Fibroblast of skin of right biceps (primary cell): Measurements from ENCODE around the gene CNNM1.

Experiments used
- DNase-seq: peaks from one replicate; pipeline ENCODE4 v3.0.0-alpha.2; 2013

CNNM1 gene

DNA sequence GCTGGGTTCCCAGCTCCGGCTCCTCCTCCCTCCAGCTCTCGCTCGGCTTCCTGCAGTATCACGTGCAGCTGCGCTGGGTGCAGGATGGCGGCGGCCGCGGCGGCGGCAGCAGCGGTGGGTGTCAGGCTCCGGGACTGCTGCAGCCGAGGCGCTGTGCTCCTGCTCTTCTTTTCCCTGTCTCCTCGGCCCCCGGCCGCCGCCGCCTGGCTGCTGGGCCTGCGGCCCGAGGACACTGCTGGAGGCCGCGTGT, at the start of gene CNNM1:
TSS of gene CNNM1 (plus strand) at position 53 of the 250 bp plus-strand sequence. CDS start at position 85, 32 bp downstream.
- DNase-seq = peak; percentile 38

DNA sequence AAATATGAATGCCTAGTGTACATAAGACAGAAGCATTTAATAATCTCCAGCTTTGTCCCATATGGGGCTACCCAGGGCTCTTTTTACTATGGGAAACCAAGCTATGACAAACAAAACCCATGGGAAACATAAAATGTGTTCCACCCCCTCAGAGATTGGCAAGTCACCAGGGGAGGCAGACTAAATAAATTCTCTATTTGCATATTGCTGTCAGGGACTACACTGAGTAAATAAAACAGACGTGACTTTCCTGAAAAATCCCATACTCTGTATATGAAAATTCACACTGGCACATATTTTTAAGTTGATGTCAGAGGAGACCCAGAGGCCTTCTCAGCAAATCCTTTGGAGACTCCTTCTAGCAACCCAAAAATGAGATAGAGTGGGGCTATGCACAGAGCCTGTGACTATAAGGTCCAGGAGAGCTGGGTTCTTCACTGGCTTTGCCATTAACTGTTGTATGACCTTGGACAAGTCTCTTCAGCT, 49.5 kb upstream of the CNNM1 start:
- DNase-seq = peak; percentile 86

DNA sequence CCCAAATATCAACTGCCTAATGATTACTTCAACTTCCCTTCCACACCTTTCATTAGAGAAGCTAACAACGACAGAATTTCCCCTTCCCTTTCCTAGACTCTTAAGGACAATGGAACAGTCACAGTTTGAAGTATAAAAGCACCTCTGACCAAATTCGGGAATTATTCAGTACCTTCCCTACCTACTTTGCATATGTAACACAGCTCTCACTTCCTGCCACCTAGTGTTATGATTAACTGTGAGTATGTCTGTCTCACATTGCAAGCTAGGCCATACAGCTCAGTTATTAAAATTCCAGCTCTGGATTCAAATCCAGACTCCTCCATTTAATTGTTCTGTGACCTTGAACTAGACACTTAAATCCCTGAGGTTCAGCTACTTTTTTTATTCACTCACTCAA, 48.7 kb upstream of the CNNM1 start:
- DNase-seq = no peak

DNA sequence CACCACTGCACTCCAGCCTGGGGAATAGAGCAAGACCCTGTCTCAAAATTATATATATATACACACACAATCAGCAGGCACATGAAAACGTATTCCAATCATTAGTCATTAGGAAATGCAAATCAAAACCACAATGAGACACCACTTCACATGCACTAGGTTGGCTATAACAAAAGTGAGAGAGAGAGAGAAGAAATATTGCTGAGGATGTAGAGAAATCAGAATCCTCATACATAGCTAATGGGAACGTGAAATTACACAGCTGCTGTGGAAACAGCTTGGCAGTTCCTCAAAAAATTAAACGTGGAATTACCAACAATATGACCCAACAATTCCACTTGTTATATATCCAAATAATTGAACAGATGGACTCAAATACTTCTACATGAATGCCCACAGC, 43.3 kb upstream of the CNNM1 start:
- DNase-seq = peak; percentile 53

DNA sequence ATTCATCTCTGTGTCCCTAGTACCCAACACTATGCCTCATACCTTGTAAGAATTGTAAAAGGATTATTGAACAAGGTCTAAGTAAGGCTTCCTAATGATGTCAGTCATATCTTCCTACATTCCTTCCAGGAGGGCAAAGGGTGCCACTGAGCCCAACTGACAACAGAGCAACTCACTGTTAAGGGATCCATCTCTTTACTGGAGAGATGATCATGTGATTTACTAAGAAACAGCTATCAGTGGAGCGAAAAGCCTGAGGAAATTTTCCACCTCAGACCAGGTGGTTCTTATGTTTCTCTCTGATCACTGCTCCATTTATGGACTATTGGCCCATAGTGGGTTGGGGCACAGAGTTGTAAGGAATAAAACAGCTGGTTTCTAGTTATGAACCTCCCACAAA, 38.9 kb upstream of the CNNM1 start:
- DNase-seq = no peak

DNA sequence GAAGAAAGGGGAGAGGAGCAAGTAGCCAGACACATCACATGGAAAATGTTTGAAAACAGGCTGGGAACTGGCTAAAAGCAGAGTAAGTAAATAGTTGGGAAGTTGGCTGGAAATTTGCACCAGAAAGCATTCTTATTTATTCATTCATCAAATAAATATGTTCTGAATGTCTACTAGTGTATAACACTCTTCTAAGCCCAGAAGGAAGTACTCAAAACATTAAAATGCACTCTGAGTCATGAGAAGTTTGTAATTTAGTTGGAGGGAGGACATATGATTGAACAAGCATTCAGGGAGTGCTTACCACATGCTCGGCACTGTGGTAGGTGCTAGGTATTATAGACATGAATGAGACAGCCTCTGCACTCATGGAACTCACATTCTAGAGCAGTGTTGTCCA, 37.0 kb upstream of the CNNM1 start:
- peak; percentile 86 for DNase-seq

DNA sequence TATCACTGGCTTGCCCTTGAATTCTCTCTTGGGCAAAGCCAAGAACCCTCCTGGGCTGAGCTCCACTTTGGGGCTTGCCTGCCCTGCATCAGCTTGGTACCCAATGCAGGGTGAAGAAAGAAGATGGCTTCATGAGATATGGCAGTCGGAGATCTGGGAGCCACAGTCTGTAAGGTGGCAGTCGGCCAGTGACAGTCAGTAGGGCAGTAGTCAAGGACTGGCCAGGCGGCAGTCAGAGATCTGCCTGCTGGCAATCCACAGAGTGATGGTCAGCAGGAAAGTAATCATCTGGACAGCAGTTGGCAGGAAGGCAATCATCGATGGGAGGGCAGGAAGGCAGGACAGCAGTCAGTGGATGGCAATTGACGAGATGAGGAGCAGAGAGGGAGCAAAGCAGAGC, 32.6 kb upstream of the CNNM1 start:
- no peak for DNase-seq

DNA sequence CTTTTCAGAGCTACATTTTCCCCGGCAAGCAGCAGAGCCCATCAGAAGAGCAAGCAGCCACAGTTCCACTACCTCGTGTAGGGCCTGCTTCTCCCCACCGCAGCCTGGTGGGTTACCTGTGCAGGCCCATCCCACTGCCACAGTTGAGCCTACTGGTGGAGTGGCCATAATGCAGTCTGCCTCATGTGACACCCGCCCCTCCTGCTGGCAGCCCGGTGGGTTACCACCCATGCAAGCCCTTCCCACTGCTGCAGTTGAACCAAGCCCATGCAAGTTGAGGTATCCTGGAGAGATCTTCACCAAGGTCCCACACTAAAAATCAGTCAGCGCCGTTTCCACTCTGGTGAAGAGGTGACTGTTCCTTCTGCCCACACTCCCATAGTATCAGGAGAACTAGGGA, 32.1 kb upstream of the CNNM1 start:
- DNase-seq = no peak

DNA sequence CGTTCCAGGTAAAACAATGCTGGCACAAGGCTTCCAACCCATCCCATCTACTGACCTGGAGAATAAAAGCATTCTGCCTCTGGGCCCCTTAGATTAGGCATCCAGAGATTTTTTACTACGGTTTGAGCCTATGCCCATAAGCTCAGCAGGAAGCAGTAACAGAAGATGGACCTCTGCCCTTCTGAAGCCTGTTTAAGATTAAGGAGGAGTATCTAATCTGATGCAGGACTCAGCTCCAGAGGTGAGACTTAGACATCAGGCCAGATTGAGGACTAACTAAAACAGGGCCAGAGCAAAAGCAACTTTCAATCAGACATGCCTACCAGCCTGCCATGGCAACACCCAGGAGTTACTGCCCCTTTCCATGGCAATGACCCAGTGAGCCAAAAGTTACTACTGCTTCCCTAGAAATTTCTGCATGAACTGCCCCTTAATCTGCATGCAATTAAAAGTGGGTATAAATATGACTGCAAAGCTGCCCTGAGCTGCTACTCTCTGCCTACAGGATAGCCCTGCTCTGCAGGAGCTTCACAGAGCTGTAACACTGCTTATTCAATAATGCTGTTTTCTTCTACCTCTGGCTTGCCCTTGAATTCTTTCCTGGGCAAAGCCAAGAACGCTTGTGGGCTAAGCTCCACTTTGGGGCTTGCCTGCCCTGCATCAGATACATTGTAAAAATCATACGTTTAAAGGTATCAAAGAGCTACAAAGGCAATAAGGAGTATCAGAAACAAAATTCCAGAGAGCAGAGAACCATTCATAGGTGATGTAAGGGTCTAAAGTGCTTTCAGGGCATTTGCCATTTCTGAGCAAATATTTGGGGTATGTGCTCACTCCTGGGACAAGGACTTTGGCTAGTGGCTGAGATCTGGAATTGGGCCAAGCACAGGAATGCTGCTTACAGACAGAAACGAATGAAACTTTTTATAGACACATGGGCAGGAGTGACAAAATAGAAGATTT, 25.0 kb upstream of the CNNM1 start:
- peak; percentile 63 for DNase-seq

DNA sequence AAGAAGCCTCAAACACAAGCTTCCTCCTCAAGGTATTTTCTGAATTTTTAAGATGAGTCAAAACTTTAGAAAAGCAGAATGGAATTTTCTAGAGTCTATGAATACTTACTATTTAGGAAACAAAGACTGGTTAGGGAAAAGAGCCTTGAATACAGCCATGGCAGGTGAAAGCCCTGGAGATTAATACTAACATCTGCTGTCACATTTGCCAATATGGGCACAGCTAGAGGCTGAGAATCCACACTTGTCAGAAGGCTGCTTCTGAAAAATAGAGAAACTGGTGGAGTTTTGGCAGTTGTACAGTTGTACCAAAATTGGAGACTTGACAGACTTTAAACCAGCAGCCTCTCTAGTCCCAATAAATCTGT, 24.3 kb upstream of the CNNM1 start:
- no peak for DNase-seq

DNA sequence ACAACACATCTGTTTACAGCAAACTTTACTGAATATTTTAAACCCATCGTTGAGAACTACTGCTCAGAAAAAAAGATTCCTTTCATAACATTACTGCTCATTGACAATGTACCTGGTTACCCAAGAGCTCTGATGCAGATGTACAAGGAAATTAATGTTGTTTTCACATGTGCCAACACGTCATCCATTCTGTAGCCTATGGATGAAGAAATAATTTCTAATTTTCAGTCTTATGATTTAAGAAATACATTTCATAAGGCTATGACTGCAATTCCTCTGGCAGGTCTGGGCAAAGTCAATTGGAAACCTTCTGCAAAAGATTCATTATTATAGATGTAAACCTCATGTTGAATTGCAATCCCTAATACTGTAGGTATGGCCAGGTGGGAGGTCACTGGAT, 16.7 kb upstream of the CNNM1 start:
- DNase-seq = no peak

DNA sequence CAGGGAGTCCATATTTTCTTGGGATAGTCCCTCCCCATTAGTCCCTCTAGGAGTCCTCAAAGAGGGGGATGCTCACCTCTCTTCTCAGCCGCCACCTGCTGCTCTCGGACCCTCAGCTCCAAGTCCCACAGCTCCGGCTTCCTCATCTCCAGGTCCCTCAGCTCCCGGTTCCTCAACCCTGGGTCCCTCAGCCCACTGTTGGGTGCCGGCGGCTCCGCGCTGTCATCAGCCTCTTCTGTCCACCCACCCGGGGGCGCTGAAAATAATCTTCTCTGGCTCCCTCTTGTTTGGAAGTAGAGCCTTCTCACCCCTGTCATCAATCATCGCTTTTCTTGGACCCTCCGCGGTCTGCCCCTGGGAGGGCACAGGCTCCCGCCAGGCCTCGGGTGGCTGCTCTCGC, 13.3 kb upstream of the CNNM1 start:
- DNase-seq = no peak

DNA sequence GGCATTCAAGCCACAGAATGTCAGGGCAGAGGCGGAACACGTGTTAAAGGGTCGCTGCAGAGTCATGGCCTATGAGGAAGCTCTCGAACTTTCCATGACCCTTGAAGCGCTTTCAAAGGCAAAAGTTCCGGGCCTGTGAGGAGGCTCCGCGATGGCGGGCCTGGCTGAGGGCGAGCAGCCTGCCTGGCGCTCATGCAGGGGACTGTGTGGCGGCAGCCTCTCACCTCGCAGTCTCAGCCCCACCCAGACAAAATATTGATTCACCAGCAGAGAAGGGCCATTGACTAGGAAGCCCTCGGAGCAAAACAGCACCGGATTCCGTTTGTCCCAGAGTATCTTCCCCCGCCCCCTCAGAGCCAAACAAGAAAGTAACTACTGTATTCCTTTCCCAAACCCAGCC, 12.8 kb upstream of the CNNM1 start:
- DNase-seq = no peak

DNA sequence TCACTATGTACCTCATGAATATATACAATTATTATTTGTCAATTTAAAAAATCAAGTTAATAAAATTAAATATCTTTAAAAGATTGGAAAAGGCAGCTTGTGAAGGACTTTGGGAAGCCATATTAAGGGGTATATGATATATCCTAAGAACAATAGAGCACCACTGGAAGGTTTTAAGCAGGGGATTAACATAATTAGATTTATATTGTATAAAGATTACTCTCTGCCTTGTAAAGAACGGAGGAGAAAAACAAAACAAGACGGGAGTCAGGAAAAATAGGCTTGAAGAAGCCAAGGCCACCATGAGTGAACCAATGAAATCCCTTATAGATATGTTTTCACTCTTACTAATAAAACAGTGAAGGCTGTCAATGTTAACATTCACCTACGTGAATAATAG, 11.1 kb upstream of the CNNM1 start:
- no peak for DNase-seq

DNA sequence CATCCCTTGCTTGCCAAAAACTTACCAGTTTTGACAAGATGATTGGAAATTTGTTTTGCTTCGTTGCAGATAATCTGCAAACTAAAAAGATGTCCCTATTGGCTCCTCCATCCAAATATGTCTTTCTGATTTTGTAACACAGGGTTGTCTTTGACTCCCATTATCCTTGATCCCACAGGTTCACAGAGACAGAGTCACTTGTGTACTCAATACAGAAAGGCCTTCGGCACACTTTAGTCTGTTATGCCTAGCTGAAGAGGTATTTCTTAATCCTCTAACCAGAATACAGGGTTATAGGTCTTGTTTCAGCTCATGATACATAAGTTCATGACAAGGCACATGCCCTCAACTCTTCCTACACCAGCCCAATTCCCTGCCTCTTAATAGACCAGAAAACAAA, 10.7 kb upstream of the CNNM1 start:
- no peak for DNase-seq

DNA sequence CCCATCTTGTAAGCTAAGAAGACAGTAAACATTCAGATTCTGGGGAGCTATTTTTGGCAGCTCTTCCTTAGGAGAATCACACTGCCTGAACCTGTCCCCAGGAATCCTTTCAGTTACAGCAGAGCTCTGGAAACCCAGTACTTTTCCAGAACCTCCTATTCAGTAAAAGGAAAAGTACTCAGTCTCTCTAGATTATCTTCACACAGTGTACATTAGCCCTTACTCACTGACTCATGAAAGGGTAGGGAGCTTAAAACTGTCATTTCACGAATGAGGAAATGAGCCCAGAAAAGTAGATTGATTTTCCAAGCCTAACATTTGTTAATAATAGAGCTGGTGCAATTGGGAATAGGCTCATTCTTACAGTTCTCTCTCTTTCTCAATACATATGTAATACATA, 3.9 kb upstream of the CNNM1 start:
- no peak for DNase-seq

DNA sequence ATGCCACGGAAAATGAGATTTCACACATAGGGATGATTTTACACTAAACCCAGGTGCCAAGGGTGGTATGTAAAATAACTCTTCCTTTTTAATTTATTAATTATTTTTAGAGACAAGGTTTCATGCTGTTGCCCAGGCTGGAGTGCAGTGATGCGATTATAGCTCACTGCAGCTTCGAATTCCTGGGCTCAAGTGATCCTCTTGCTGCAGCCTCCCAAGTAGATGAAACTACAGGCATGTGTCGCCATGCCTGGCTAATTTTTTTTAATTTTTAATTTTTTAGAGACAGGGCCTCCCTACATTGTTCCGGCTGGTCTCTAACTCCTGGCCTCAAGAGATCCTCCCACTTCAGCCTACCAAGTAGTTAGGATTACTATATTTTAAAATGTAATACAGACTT, 2.3 kb upstream of the CNNM1 start:
- no peak for DNase-seq

DNA sequence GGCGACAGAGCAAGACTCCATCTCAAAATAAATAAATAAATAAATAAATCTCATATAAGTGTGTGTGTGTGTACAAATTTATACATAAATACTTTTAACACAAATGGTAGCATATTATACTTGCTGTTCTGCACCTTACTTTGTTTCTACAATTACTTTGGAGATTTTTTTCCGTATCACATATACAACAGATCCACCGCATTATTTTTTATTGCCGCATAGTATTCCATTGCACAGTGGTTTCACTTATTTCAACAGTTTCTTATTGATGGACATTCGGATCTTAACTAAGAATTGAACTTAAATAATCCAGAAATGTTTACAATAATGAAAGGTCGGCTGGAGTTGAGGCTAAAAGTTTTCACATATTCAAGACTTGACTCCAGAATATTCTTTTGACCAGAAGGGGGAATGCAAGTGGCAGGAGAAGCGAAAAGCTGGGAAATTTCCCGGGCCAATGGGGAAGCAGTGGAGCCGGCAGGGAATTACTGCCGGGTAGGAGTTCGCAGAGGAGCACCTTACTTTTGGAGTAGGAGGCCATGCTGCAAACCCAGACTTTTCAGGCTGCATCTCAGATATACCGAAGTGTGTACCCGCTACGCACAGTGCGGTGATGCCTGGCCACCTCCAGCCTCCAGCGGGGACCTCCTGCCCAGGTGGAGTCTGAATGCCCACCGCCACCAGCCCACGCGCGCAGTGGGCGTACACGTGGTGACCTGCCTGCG, 415 bp upstream of the CNNM1 start:
- DNase-seq = peak; percentile 33

DNA sequence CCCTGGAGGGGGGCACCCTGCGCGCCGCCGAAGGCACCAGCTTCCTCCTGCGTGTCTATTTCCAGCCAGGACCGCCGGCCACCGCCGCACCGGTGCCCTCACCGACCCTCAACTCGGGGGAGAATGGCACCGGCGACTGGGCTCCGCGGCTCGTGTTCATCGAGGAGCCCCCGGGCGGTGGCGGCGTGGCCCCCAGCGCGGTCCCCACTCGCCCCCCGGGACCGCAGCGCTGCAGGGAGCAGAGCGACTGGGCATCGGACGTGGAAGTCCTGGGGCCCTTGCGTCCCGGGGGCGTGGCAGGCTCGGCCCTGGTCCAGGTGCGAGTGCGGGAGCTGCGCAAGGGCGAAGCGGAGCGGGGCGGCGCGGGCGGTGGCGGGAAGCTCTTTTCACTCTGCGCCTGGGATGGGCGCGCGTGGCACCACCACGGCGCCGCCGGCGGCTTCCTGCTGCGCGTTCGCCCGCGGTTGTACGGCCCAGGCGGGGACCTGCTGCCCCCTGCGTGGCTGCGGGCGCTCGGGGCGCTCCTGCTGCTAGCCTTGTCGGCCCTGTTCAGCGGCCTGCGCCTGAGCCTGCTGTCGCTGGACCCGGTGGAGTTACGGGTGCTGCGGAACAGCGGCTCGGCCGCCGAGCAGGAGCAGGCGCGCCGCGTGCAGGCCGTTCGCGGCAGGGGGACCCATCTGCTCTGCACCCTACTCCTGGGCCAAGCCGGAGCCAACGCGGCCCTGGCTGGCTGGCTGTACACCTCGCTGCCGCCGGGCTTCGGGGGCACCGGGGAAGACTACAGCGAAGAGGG, 594 bp downstream of the CNNM1 start:
- DNase-seq = peak; percentile 22

DNA sequence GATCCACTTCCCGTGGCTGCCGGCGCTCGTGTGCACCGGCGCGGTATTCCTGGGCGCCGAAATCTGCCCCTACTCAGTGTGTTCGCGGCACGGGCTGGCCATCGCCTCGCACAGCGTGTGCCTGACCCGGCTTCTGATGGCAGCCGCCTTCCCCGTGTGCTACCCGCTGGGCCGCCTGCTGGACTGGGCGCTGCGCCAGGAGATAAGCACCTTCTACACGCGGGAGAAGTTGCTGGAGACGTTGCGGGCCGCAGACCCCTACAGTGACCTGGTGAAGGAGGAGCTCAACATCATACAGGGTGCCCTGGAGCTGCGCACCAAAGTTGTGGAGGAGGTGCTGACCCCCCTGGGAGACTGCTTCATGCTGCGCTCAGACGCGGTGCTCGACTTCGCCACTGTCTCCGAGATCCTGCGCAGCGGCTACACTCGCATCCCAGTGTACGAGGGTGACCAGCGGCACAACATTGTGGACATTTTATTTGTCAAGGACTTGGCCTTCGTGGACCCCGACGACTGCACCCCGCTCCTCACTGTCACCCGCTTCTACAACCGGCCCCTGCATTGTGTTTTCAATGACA, 1.3 kb downstream of the CNNM1 start:
- peak; percentile 7 for DNase-seq

DNA sequence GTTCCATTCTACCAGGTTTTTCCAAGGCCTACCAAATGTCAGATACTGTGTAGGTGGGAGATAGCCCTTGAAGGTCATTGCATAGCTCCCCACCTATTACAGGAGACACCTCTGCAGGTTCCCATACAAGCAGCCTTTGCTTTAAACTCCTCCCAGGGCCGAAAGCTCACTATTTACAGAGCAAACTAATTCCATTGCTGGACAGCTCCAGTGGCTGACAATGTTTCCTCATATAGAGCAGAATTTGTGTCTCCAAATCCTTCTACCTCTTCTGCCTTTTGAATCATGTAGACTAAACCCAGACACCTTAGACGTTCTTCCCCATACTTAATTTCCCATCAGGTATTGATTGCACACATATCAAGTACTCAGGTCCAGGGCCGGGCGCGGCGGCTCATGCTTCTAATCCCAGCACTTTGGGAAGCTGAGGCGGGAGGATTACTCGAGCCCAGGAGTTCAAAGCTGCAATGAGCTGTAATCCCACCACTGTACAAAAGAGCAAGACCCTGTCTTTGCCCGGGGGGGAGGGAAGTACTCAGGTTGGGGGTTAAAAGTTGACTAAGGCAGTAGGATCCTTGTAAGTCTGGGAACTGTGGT, 2.1 kb downstream of the CNNM1 start:
- peak; percentile 14 for DNase-seq

DNA sequence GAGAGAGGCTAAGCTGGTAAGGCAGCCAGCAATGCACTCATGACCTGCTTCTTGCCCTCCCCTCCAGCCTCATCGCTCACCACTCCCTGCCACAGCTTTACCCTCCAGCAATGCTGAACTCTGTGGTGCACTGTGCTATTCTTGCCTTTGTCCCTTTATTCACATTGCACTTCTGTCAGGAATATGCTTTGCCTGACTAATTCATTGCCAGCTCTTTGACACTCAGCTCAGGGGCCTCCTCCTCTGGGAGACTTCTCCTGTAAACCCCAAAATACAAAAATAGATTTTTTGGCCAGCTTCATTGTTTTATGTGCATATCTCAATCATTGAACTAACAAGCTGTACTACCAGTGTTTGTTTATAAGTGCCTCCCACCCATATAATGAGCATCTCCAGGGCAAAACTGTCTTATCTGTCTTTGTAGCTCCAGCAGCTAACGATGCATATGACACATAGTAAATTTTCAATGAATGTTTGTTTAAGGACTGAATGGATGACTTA, 8.2 kb downstream of the CNNM1 start:
- DNase-seq = no peak

DNA sequence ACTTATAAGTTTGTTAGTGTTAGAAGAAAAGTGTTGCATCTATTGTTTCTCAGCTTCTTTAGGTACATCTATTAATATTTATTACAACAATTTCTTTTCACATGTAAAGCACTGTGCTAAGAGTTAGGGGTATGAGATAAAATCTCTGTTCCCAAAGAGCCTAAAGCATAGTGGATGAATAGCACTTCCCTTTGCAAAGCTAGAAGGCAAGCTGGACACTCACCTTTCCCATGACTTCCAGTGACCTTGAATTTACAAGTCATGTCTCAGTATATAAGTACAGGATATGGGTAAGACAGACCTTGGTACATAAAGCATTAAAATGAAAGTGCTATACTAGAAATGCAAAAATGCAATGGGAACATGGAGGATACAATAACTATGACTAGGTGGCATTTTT, 8.7 kb downstream of the CNNM1 start:
- no peak for DNase-seq
